ENCODE results near the gene KLF6.
A peak's percentile ranks its signal among the peaks of the same experiment; 100 is the strongest.

DNA sequence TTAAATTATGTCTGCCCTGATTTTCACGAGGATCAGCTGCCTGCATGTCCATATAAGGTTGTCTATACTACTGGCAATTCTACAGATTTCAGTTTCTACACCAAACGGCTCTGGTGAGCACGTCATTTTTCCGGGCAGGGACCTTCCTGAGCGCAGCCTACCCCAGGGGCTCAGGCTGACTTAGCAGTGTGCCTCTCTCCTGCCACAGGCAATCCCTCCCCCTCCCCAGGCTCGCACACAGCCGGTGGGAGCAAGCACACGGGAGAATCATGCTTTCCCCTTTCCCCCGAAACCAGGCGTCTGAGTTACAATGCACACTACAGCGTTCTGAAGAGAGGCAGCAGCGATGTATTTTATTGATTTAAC is 1.7 kb downstream of the KLF6 start:
- TF ChIP-seq POLR2AphosphoS5 (IDR thresholded peaks at IDR 0.05) (peak; percentile 79), EZH2 (IDR thresholded peaks at IDR 0.05; ENCODE audit: borderline replicate concordance, insufficient read depth, low read length, poor library complexity, severe bottlenecking) (no peak), EP300 (conservative IDR thresholded peaks at IDR 0.05; ENCODE audit: poor library complexity, severe bottlenecking) (no peak), MXI1 (conservative IDR thresholded peaks at IDR 0.05; ENCODE audit: poor library complexity, severe bottlenecking) (peak; percentile 72), RAD21 (conservative IDR thresholded peaks at IDR 0.05) (peak; percentile 68)
- TF ChIP-seq, protein P1, sequence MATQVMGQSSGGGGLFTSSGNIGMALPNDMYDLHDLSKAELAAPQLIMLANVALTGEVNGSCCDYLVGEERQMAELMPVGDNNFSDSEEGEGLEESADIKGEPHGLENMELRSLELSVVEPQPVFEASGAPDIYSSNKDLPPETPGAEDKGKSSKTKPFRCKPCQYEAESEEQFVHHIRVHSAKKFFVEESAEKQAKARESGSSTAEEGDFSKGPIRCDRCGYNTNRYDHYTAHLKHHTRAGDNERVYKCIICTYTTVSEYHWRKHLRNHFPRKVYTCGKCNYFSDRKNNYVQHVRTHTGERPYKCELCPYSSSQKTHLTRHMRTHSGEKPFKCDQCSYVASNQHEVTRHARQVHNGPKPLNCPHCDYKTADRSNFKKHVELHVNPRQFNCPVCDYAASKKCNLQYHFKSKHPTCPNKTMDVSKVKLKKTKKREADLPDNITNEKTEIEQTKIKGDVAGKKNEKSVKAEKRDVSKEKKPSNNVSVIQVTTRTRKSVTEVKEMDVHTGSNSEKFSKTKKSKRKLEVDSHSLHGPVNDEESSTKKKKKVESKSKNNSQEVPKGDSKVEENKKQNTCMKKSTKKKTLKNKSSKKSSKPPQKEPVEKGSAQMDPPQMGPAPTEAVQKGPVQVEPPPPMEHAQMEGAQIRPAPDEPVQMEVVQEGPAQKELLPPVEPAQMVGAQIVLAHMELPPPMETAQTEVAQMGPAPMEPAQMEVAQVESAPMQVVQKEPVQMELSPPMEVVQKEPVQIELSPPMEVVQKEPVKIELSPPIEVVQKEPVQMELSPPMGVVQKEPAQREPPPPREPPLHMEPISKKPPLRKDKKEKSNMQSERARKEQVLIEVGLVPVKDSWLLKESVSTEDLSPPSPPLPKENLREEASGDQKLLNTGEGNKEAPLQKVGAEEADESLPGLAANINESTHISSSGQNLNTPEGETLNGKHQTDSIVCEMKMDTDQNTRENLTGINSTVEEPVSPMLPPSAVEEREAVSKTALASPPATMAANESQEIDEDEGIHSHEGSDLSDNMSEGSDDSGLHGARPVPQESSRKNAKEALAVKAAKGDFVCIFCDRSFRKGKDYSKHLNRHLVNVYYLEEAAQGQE (IDR thresholded peaks at IDR 0.05; ENCODE audit: borderline replicate concordance) = no peak
- TF ChIP-seq, protein P2, sequence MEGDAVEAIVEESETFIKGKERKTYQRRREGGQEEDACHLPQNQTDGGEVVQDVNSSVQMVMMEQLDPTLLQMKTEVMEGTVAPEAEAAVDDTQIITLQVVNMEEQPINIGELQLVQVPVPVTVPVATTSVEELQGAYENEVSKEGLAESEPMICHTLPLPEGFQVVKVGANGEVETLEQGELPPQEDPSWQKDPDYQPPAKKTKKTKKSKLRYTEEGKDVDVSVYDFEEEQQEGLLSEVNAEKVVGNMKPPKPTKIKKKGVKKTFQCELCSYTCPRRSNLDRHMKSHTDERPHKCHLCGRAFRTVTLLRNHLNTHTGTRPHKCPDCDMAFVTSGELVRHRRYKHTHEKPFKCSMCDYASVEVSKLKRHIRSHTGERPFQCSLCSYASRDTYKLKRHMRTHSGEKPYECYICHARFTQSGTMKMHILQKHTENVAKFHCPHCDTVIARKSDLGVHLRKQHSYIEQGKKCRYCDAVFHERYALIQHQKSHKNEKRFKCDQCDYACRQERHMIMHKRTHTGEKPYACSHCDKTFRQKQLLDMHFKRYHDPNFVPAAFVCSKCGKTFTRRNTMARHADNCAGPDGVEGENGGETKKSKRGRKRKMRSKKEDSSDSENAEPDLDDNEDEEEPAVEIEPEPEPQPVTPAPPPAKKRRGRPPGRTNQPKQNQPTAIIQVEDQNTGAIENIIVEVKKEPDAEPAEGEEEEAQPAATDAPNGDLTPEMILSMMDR (IDR thresholded peaks at IDR 0.05; ENCODE audit: poor library complexity, severe bottlenecking) = no peak

Data from neural cell (in vitro differentiated cells).